Stimulated activated CD4-positive, alpha-beta T cell treated with anti-CD3 and anti-CD28 coated beads, Interleukin-15, amount 100 ng/mL, for 24 hours (primary cell): ENCODE data around the gene SRSF8.

Source experiments
- DNase-seq: peaks from one replicate; pipeline ENCODE4 v3.0.0-alpha.2; 2020

Gene SRSF8

GRCh38 chr11:95070471-95070870 lies 3.8 kb downstream of the SRSF8 start:
- DNase-seq: no peak

- no peak for DNase-seq
Observed at GRCh38 chr11:95072948-95073347, 6.2 kb downstream of the SRSF8 start.

GRCh38 chr11:95074792-95075563 lies 8.3 kb downstream of the SRSF8 start:
- no peak for DNase-seq

- DNase-seq: no peak
Observed at GRCh38 chr11:95076416-95076815, 9.7 kb downstream of the SRSF8 start.

- no peak for DNase-seq
Observed at GRCh38 chr11:95076981-95077380, 10.3 kb downstream of the SRSF8 start.

GRCh38 chr11:95078526-95078925 lies 11.8 kb downstream of the SRSF8 start:
- DNase-seq: no peak

- DNase-seq: no peak
Observed at GRCh38 chr11:95081010-95081409, 14.3 kb downstream of the SRSF8 start.

- no peak for DNase-seq
Observed at GRCh38 chr11:95081412-95081811, 14.7 kb downstream of the SRSF8 start.

GRCh38 chr11:95082576-95083001 lies 15.9 kb downstream of the SRSF8 start:
- no peak for DNase-seq

- DNase-seq: peak; percentile 73
Observed at GRCh38 chr11:95084509-95084908, 17.8 kb downstream of the SRSF8 start.

GRCh38 chr11:95085117-95085816 lies 18.5 kb downstream of the SRSF8 start:
- no peak for DNase-seq

- no peak for DNase-seq
Observed at GRCh38 chr11:95086151-95086550, 19.4 kb downstream of the SRSF8 start.

GRCh38 chr11:95086836-95087570 lies 20.3 kb downstream of the SRSF8 start:
- no peak for DNase-seq

- peak; percentile 24 for DNase-seq
Observed at GRCh38 chr11:95088946-95089619, 22.4 kb downstream of the SRSF8 start.

- peak; percentile 88 for DNase-seq
Observed at GRCh38 chr11:95089620-95090542, 23.2 kb downstream of the SRSF8 start, which contains the start of gene ENDOD1. Gene ENDOD1 (plus strand): TSS chr11:95089846. CDS start chr11:95089928, 82 bp downstream.

GRCh38 chr11:95091663-95092180 lies 25.0 kb downstream of the SRSF8 start:
- DNase-seq: no peak

- peak; percentile 54 for DNase-seq
Observed at GRCh38 chr11:95092549-95093324, 26.0 kb downstream of the SRSF8 start.

GRCh38 chr11:95093548-95093947 lies 26.8 kb downstream of the SRSF8 start:
- no peak for DNase-seq

- DNase-seq: no peak
Observed at GRCh38 chr11:95095858-95096587, 29.3 kb downstream of the SRSF8 start.

GRCh38 chr11:95097209-95097608 lies 30.5 kb downstream of the SRSF8 start:
- DNase-seq: no peak
